ENCODE measurements around the gene SERPINE2.

SERPINE2 gene

GRCh38 chr2:224039080-224039769, at the start of gene SERPINE2:
SERPINE2 (minus strand) TSS chr2:224039286; CDS start chr2:224001900, 37,386 bp downstream.
- DNase-seq, result no peak

GRCh38 chr2:224086226-224086914, 47.3 kb upstream of the SERPINE2 start:
- DNase-seq, result no peak

- DNase-seq, result no peak
These were observed 46.7 kb upstream of the SERPINE2 start for GRCh38 chr2:224085811-224086210.

GRCh38 chr2:224085246-224085645, 46.2 kb upstream of the SERPINE2 start:
- DNase-seq, result no peak

- no peak for DNase-seq
These were observed 45.3 kb upstream of the SERPINE2 start for GRCh38 chr2:224084266-224084892.

GRCh38 chr2:224083638-224084037, 44.6 kb upstream of the SERPINE2 start:
- DNase-seq, result no peak

GRCh38 chr2:224078656-224079055, 39.6 kb upstream of the SERPINE2 start:
- DNase-seq, result no peak

- no peak for DNase-seq
These were observed 38.9 kb upstream of the SERPINE2 start for GRCh38 chr2:224077773-224078507.

- DNase-seq, result no peak
These were observed 36.5 kb upstream of the SERPINE2 start for GRCh38 chr2:224075588-224075987.

- no peak for DNase-seq
These were observed 34.6 kb upstream of the SERPINE2 start for GRCh38 chr2:224073676-224074075.

GRCh38 chr2:224072541-224073188, 33.6 kb upstream of the SERPINE2 start:
- DNase-seq, result no peak

- DNase-seq, result no peak
These were observed 30.1 kb upstream of the SERPINE2 start for GRCh38 chr2:224069172-224069571.

- no peak for DNase-seq
These were observed 24.2 kb upstream of the SERPINE2 start for GRCh38 chr2:224063298-224063648.

- DNase-seq, result no peak
These were observed 23.6 kb upstream of the SERPINE2 start for GRCh38 chr2:224062481-224063297.

- DNase-seq, result no peak
These were observed 21.8 kb upstream of the SERPINE2 start for GRCh38 chr2:224060783-224061482.

GRCh38 chr2:224059178-224059577, 20.1 kb upstream of the SERPINE2 start:
- DNase-seq, result no peak

GRCh38 chr2:224058048-224058775, 19.1 kb upstream of the SERPINE2 start:
- DNase-seq, result no peak

GRCh38 chr2:224056889-224057288, 17.8 kb upstream of the SERPINE2 start:
- no peak for DNase-seq

GRCh38 chr2:224055101-224055500, 16.0 kb upstream of the SERPINE2 start:
- DNase-seq, result no peak

- no peak for DNase-seq
These were observed 7.7 kb upstream of the SERPINE2 start for GRCh38 chr2:224046752-224047151.

Measured in NCI-H187 (cell line).